ENCODE results near the gene OIT3. TPM values are rescaled to one million over a fixed set of nuclear protein-coding genes. Genes with fewer than 3 reads are reported as not detected.
"Not testable (repeated sequence)": the region's sequence is repeated elsewhere in the genome, so short reads cannot be mapped to it uniquely, and the experiment has no call there.

Gene OIT3
- total RNA-seq, 1 donor from 2014 or later: not detected

DNA sequence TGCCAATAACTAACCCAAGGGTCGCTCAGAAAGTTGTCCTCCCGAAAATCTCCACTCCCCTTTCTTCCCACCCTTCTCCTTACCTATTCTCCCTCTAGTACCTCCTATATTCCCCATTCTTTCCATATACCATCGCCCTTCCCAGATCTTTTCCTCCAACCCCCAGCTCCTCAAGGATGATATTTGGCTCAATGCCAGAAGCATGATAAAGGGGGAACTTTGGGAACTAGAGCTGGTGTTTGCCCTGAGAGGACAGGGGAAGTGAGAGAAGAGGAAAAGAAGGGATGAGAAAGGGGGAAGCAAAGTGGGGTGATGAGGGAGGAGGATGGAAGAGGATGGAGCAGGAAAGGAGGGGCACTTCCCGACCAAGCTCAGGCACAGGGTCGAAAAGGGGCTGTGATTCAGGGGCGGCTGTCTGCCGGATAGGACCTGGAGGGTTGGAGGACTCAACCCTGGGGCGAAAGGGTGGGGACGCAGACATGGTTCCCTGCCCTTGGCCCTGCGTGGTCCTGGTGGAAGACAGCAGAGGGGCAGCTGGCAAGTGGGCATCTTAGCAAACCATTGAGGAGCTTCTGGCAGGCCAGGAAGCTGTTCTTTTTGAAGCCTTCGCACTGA lies 1.8 kb downstream of the OIT3 start:
- ATAC-seq (ENCODE audit: low read depth) (no peak), DNase-seq (no peak)
- Mint-ChIP-seq H3K4me3 (no peak overlapping the region), H3K4me1 (no peaks in the 10 kb centered on the region), H3K27ac (no peak overlapping the region), H3K36me3 (ENCODE audit: low read depth) (no peaks in the 10 kb centered on the region), H3K27me3 (peaks cover 7% of the 10 kb centered on the region), H3K9me3 (no peaks in the 10 kb centered on the region)
- TF ChIP-seq, protein P1, sequence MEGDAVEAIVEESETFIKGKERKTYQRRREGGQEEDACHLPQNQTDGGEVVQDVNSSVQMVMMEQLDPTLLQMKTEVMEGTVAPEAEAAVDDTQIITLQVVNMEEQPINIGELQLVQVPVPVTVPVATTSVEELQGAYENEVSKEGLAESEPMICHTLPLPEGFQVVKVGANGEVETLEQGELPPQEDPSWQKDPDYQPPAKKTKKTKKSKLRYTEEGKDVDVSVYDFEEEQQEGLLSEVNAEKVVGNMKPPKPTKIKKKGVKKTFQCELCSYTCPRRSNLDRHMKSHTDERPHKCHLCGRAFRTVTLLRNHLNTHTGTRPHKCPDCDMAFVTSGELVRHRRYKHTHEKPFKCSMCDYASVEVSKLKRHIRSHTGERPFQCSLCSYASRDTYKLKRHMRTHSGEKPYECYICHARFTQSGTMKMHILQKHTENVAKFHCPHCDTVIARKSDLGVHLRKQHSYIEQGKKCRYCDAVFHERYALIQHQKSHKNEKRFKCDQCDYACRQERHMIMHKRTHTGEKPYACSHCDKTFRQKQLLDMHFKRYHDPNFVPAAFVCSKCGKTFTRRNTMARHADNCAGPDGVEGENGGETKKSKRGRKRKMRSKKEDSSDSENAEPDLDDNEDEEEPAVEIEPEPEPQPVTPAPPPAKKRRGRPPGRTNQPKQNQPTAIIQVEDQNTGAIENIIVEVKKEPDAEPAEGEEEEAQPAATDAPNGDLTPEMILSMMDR (IDR thresholded peaks at IDR 0.05): no peak
- POLR2A ChIA-PET: no interaction called here
- CTCF ChIA-PET: no interaction called here
- intact Hi-C loops (cut with micrococcal nuclease): no loop called here

DNA sequence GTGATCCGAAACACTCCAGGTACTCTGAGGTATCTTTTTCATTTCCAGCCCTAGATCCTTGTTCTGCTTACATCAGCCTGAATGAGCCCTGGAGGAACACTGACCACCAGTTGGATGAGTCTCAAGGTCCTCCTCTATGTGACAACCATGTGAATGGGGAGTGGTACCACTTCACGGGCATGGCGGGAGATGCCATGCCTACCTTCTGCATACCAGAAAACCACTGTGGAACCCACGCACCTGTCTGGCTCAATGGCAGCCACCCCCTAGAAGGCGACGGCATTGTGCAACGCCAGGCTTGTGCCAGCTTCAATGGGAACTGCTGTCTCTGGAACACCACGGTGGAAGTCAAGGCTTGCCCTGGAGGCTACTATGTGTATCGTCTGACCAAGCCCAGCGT lies 5.1 kb downstream of the OIT3 start:
- no peaks in the 10 kb centered on the region for H3K9me3 Mint-ChIP-seq
- H3K36me3 Mint-ChIP-seq (ENCODE audit: low read depth): no peaks in the 10 kb centered on the region
- TF ChIP-seq, protein P1 (IDR thresholded peaks at IDR 0.05): no peak
- ATAC-seq (ENCODE audit: low read depth) (no peak), DNase-seq (no peak)
- no peak overlapping the region for H3K27ac Mint-ChIP-seq
- no peak overlapping the region for H3K4me3 Mint-ChIP-seq
- peaks cover 7% of the 10 kb centered on the region for H3K27me3 Mint-ChIP-seq
- H3K4me1 Mint-ChIP-seq: no peaks in the 10 kb centered on the region
- intact Hi-C loops (cut with micrococcal nuclease): no loop called here
- POLR2A ChIA-PET: no interaction called here
- CTCF ChIA-PET: no interaction called here

DNA sequence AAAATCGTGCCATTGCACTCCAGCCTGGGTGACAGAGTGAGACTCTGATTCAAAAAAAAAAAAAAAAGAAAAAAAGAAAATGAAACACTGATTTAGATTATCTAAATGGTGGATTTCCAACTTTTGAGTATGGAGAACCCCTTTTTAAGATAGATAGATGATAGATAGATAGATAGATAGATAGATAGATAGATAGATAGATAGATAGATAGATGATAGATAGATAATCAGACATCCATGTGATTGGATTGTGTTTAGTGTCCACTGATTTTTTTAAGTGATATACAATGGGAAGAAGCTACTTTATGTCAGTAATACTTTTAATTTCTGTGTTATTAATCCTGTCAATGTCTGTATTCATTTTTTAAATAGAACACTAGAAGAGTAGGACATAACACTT lies 6.0 kb downstream of the OIT3 start:
- POLR2A ChIA-PET: no interaction called here
- CTCF ChIA-PET: no interaction called here
- no peak overlapping the region for H3K27ac Mint-ChIP-seq

DNA sequence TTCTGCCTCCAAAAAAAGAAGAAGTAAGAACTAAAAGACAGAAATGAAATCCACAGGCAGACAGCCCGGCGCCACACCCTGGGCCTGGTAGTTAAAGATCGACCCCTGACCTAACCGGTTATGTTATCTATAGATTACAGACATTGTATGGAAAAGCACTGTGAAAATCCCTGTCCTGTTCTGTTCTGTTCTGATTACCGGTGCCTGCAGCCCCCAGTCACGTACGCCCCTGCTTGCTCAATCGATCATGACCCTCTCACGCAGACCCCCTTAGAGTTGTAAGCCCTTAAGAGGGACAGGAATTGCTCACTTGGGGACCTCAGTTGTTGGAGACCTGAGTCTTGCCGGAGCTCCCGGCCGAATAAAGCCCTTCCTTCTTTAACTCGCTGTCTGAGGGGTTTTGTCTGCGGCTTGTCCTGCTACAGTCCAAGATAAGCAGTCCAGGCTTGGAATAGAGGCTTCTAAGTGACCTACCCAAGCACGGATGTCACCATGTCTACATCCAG lies 10.5 kb downstream of the OIT3 start:
- DNase-seq; H3K27ac Mint-ChIP-seq; H3K4me1 Mint-ChIP-seq; H3K36me3 Mint-ChIP-seq (ENCODE audit: low read depth); ATAC-seq (ENCODE audit: low read depth); intact Hi-C loops (cut with micrococcal nuclease); CTCF ChIA-PET; H3K9me3 Mint-ChIP-seq; POLR2A ChIA-PET; H3K4me3 Mint-ChIP-seq; H3K27me3 Mint-ChIP-seq: not testable (repeated sequence)

More for the DNA sequence above, 6.0 kb downstream of the OIT3 start:
- TF ChIP-seq, protein P1 (IDR thresholded peaks at IDR 0.05): no peak
- DNase-seq (no peak), ATAC-seq (ENCODE audit: low read depth) (no peak)
- no peaks in the 10 kb centered on the region for H3K4me1 Mint-ChIP-seq
- H3K36me3 Mint-ChIP-seq (ENCODE audit: low read depth): no peaks in the 10 kb centered on the region
- no peaks in the 10 kb centered on the region for H3K9me3 Mint-ChIP-seq
- H3K27me3 Mint-ChIP-seq: peaks cover 7% of the 10 kb centered on the region
- intact Hi-C loops (cut with micrococcal nuclease): no loop called here
- H3K4me3 Mint-ChIP-seq: no peak overlapping the region

DNA sequence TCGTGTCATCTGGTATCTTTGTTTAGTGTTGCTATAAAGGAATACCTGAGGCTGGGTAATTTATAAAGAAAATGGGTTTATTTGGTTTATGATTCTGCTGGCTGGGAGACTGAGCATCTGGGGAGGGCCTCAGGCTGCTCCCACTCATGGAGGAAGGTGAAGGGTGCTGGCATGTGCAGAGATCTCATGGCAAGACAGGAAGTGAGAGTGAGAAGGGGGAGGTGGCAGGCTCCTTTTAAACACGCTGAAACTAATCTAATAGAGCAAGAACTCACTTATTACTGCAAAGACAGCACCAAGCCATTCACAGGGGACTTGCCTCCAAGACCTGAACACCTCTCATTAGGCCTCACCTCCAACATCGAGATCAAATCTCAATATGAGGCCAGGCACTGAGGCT lies 11.3 kb downstream of the OIT3 start:
- no peaks in the 10 kb centered on the region for H3K9me3 Mint-ChIP-seq
- H3K36me3 Mint-ChIP-seq (ENCODE audit: low read depth): no peaks in the 10 kb centered on the region
- H3K4me1 Mint-ChIP-seq: peaks cover 4% of the 10 kb centered on the region
- TF ChIP-seq, protein P1 (IDR thresholded peaks at IDR 0.05): no peak
- DNase-seq (no peak), ATAC-seq (ENCODE audit: low read depth) (no peak)
- POLR2A ChIA-PET: no interaction called here
- no peaks in the 10 kb centered on the region for H3K27me3 Mint-ChIP-seq
- intact Hi-C loops (cut with micrococcal nuclease): no loop called here
- CTCF ChIA-PET: no interaction called here
- H3K27ac Mint-ChIP-seq: no peak overlapping the region
- H3K4me3 Mint-ChIP-seq: no peak overlapping the region

DNA sequence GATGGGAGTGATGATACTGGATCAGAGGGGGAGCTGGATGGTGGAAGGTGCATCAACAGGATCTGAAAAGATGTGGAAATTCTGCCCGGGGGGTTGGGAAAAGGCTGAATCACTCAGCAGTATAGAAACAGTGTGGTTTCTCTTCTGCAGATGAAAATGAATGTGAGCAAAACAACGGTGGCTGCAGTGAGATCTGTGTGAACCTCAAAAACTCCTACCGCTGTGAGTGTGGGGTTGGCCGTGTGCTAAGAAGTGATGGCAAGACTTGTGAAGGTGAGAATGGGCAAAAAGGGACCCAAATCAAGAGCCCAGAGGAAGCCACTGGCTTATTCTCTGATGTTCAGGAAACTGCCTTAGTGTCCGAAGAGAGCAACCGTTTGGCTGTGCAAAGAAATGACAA lies 12.9 kb downstream of the OIT3 start:
- ATAC-seq (ENCODE audit: low read depth) (no peak), DNase-seq (no peak)
- H3K9me3 Mint-ChIP-seq: no peaks in the 10 kb centered on the region
- H3K27me3 Mint-ChIP-seq: no peaks in the 10 kb centered on the region
- H3K27ac Mint-ChIP-seq: no peak overlapping the region
- intact Hi-C loops (cut with micrococcal nuclease): no loop called here
- no peaks in the 10 kb centered on the region for H3K36me3 Mint-ChIP-seq (ENCODE audit: low read depth)
- CTCF ChIA-PET: no interaction called here
- H3K4me1 Mint-ChIP-seq: peaks cover 4% of the 10 kb centered on the region
- POLR2A ChIA-PET: no interaction called here
- H3K4me3 Mint-ChIP-seq: no peak overlapping the region
- TF ChIP-seq, protein P1 (IDR thresholded peaks at IDR 0.05): no peak
